SK-N-SH (cell line): ENCODE results near the gene CRIP3. TPM values are rescaled to one million over a fixed set of nuclear protein-coding genes. Genes with fewer than 3 reads are reported as not detected.

Experiments
- CTCF ChIA-PET: fragments of 300-600, 350-600 bp; formaldehyde crosslinking; extraction: SDS; loops from one replicate; lab custom pipeline; 2021; lab: Yijun Ruan, JAX
- POLR2A ChIA-PET: fragments of 350-600 bp; sonication (Branson Sonifier 250); formaldehyde crosslinking; extraction: SDS; loops from one replicate; lab custom pipeline; 2020; ENCODE audit warnings: antibody characterized with exemption, inconsistent platforms; lab: Yijun Ruan, JAX
- DNase-seq: peaks from one replicate; pipeline ENCODE4 v3.0.0; 2012
- H2AFZ ChIP-seq: fragments of 200-600 bp; sonication (generic); 2 replicates; pipeline ENCODE4 v1.8.1; 2016; ENCODE audit warnings: antibody characterized with exemption, mild to moderate bottlenecking, low read depth
- H3F3A ChIP-seq: fragments of 200-600 bp; sonication (generic); replicated peaks from 2 replicates; pipeline ENCODE3; 2016; ENCODE audit warnings: antibody characterized with exemption, mild to moderate bottlenecking; ENCODE audit not compliant: insufficient read depth
- H3K27ac ChIP-seq, 2 experiments: fragments of 200-500 bp in 1 of 2; fragments of 200-600 bp in 1 of 2; sonication (Bioruptor generic) in 1 of 2; sonication (generic), shearing (Covaris generic) in 1 of 2; 2 replicates each; pipeline versions ENCODE4 v1.5.1 to v1.6.1; 2014 to 2016; ENCODE audit warnings: low read depth in 2 of 2, inconsistent platforms in 1 of 2, low read length in 1 of 2, mild to moderate bottlenecking in 1 of 2, mixed read lengths in 1 of 2
- H3K27me3 ChIP-seq: fragments of 200-600 bp; sonication (generic), shearing (Covaris generic); 2 replicates; pipeline ENCODE4 v1.6.1; 2016; ENCODE audit warnings: mixed run types; ENCODE audit not compliant: insufficient read depth
- H3K36me3 ChIP-seq, 2 experiments: fragments of 200-500 bp in 1 of 2; fragments of 200-600 bp in 1 of 2; sonication (Bioruptor generic) in 1 of 2; sonication (generic) in 1 of 2; replicated peaks in 1 of 2; 2 replicates each; pipeline versions ENCODE3 to v1.5.1; 2014 to 2016; ENCODE audit warnings: low read length in 1 of 2, mild to moderate bottlenecking in 1 of 2; ENCODE audit not compliant: insufficient read depth in 2 of 2, control insufficient read depth in 1 of 2
- H3K4me1 ChIP-seq, 2 experiments: fragments of 200-500 bp in 1 of 2; fragments of 200-600 bp in 1 of 2; sonication (Bioruptor generic) in 1 of 2; sonication (generic), shearing (Covaris generic) in 1 of 2; 2 replicates each; pipeline versions ENCODE4 v1.5.1 to v1.6.1; 2014 to 2016; ENCODE audit warnings: low read depth in 1 of 2, low read length in 1 of 2, mixed run types in 1 of 2; ENCODE audit not compliant: insufficient read depth in 2 of 2, control insufficient read depth in 1 of 2
- H3K4me2 ChIP-seq: fragments of 200-600 bp; sonication (generic), shearing (Covaris generic); 2 replicates; pipeline ENCODE4 v1.6.1; 2017; ENCODE audit warnings: mixed run types
- H3K4me3 ChIP-seq, 2 experiments: fragments of 200-500 bp in 1 of 2; fragments of 200-600 bp in 1 of 2; sonication (Bioruptor generic) in 1 of 2; sonication (generic), shearing (Covaris generic) in 1 of 2; 2 replicates each; pipeline versions ENCODE4 v1.5.1 to v1.8.1; 2014 to 2016; ENCODE audit warnings: low read depth in 2 of 2, inconsistent platforms in 1 of 2, low read length in 1 of 2, mild to moderate bottlenecking in 1 of 2, mixed read lengths in 1 of 2, moderate library complexity in 1 of 2
- H3K79me2 ChIP-seq: fragments of 200-600 bp; sonication (generic); 2 replicates; pipeline ENCODE4 v1.8.1; 2017; ENCODE audit warnings: mild to moderate bottlenecking; ENCODE audit not compliant: insufficient read depth
- H3K9ac ChIP-seq: fragments of 200-600 bp; sonication (generic); 2 replicates; pipeline ENCODE4 v1.6.1; 2017; ENCODE audit warnings: mixed run types
- H3K9me2 ChIP-seq: fragments of 200-600 bp; sonication (generic); 2 replicates; pipeline ENCODE4 v1.6.1; 2017; ENCODE audit warnings: mixed run types
- H3K9me3 ChIP-seq: fragments of 200-600 bp; sonication (generic); 2 replicates; pipeline ENCODE4 v1.6.1; 2017; ENCODE audit warnings: mixed run types, mild to moderate bottlenecking, moderate library complexity
- H4K20me1 ChIP-seq: fragments of 200-600 bp; sonication (generic); 2 replicates; pipeline ENCODE4 v1.6.1; 2017; ENCODE audit warnings: mild to moderate bottlenecking, mixed run types; ENCODE audit not compliant: insufficient read depth
- CHD2 ChIP-seq: fragments of 150-350 bp; IDR thresholded peaks from 2 replicates; pipeline ENCODE4 v1.6.1; 2018; ENCODE audit warnings: low read length; ENCODE audit not compliant: partially characterized antibody
- CTCF ChIP-seq: fragments of 200-600 bp; sonication (generic); IDR thresholded peaks from 2 replicates; pipeline ENCODE4 v1.6.1; 2017; ENCODE audit warnings: antibody characterized with exemption, mild to moderate bottlenecking, moderate library complexity
- ELF1 ChIP-seq: IDR thresholded peaks from 2 replicates; pipeline ENCODE4 v1.4.0; 2012
- FOSL2 ChIP-seq: IDR thresholded peaks from 2 replicates; pipeline ENCODE4 v1.4.0; 2012; ENCODE audit warnings: low read depth, mild to moderate bottlenecking, moderate library complexity, borderline replicate concordance
- FOXJ3 ChIP-seq: sonication (generic); formaldehyde crosslinking; IDR thresholded peaks from 2 replicates; pipeline ENCODE4 v1.5.1; 2020; ENCODE audit warnings: mild to moderate bottlenecking, missing genetic modification reagents
- FOXM1 ChIP-seq: IDR thresholded peaks from 2 replicates; pipeline ENCODE4 v1.4.0; 2012; ENCODE audit warnings: low read depth, mild to moderate bottlenecking
- GABPA ChIP-seq: IDR thresholded peaks from 2 replicates; pipeline ENCODE4 v1.4.0; 2012; ENCODE audit warnings: low read depth, mild to moderate bottlenecking
- GATA2 ChIP-seq: sonication (generic); formaldehyde crosslinking; IDR thresholded peaks from 2 replicates; pipeline ENCODE4 v1.5.0; 2020; ENCODE audit warnings: mild to moderate bottlenecking, missing genetic modification reagents
- MAX ChIP-seq: IDR thresholded peaks from 2 replicates; pipeline ENCODE4 v1.4.0; 2012; ENCODE audit warnings: low read depth
- MEF2A ChIP-seq: IDR thresholded peaks from 2 replicates; pipeline ENCODE4 v1.4.0; 2012; ENCODE audit warnings: low read depth, borderline replicate concordance
- MXI1 ChIP-seq: IDR thresholded peaks from 2 replicates; pipeline ENCODE4 v1.6.1; 2012; ENCODE audit warnings: mild to moderate bottlenecking, low read depth, low read length, improper control_type of control experiment
- POLR2AphosphoS5 ChIP-seq: IDR thresholded peaks from 2 replicates; pipeline ENCODE4 v1.6.1; 2012; ENCODE audit warnings: low read depth, low read length
- RAD21 ChIP-seq: IDR thresholded peaks from 2 replicates; pipeline ENCODE4 v1.6.1; 2012; ENCODE audit warnings: mild to moderate bottlenecking, low read length
- RCOR1 ChIP-seq: fragments of 150-350 bp; IDR thresholded peaks from 2 replicates; pipeline ENCODE4 v1.6.1; 2017; ENCODE audit warnings: antibody characterized with exemption, low read length
- RFX5 ChIP-seq: IDR thresholded peaks from 2 replicates; pipeline ENCODE4 v1.6.1; 2012; ENCODE audit warnings: mild to moderate bottlenecking, improper control_type of control experiment, low read length
- RXRA ChIP-seq: IDR thresholded peaks from 2 replicates; pipeline ENCODE4 v1.4.0; 2012; ENCODE audit warnings: low read depth, mild to moderate bottlenecking, borderline replicate concordance
- SIN3A ChIP-seq: IDR thresholded peaks from 2 replicates; pipeline ENCODE4 v1.6.1; 2012; ENCODE audit warnings: low read depth, mild to moderate bottlenecking, low read length, moderate library complexity, borderline replicate concordance
- TAF1 ChIP-seq: IDR thresholded peaks from 2 replicates; pipeline ENCODE4 v1.6.1; 2012; ENCODE audit warnings: low read depth, mild to moderate bottlenecking, low read length, moderate library complexity, borderline replicate concordance
- TEAD4 ChIP-seq: IDR thresholded peaks from 2 replicates; pipeline ENCODE4 v1.4.0; 2012; ENCODE audit warnings: mild to moderate bottlenecking, borderline replicate concordance; ENCODE audit not compliant: insufficient read depth
- USF1 ChIP-seq: IDR thresholded peaks from 2 replicates; pipeline ENCODE4 v1.4.0; 2012; ENCODE audit warnings: low read depth, borderline replicate concordance
- ZBTB33 ChIP-seq: IDR thresholded peaks from 2 replicates; pipeline ENCODE4 v1.4.0; 2012; ENCODE audit warnings: low read depth, borderline replicate concordance
- WGBS: methylation state at CpG from one replicate; pipeline ENCODE4 v1.1.6; 2017; ENCODE audit warnings: low lambda C conversion rate; 5-methylcytosine and 5-hydroxymethylcytosine counted together
- polyA plus RNA-seq, 3 experiments: library from polyadenylated mRNA; depleted of rRNA; stranded (reverse); fragments of >200 nt; gene quantifications; 2 replicates each; pipeline ENCODE4 v1.2.3, GENCODE V29; 2012

The CRIP3 gene
- polyA plus RNA-seq, 1 of the 3 experiments (the other 2 are of a cell fraction), result not detected

GRCh38 chr6:43339168-43339567, 30.5 kb upstream of the CRIP3 start:
- no peak overlapping the region for H2AFZ ChIP-seq
- H3K4me1 ChIP-seq, result no peaks in the 10 kb centered on the region
- WGBS, result 89% methylated on average over 3 of the region's 4 CpGs
- ChIA-PET POLR2A (no interaction called here), CTCF (interaction anchor here (1.5 to 1.7 kb wide), 2 partner anchors 25 to 110 kb away, joined by 3 to 4 read pairs; partner anchors contain the start of gene DNPH1)
- no peak overlapping the region for H3K9ac ChIP-seq
- no peaks in the 10 kb centered on the region for H3K79me2 ChIP-seq
- no peak overlapping the region for H3K4me3 ChIP-seq
- H3K4me2 ChIP-seq, result no peak overlapping the region
- peaks cover 2% of the 10 kb centered on the region for H3F3A ChIP-seq
- H4K20me1 ChIP-seq, result no peaks in the 10 kb centered on the region
- H3K27ac ChIP-seq, result no peak overlapping the region
- TF ChIP-seq RXRA (no peak), GATA2 (no peak), MXI1 (no peak), SIN3A (no peak), RFX5 (no peak), RCOR1 (no peak), FOXM1 (no peak), ELF1 (no peak), CHD2 (no peak), CTCF (no peak), TAF1 (no peak), GABPA (no peak), FOSL2 (no peak)
- no peaks in the 10 kb centered on the region for H3K9me2 ChIP-seq
- peaks cover 52 to 68% of the 10 kb centered on the region in 2 experiments for H3K36me3 ChIP-seq
- no peak for DNase-seq
- H3K27me3 ChIP-seq, result no peaks in the 10 kb centered on the region
- H3K9me3 ChIP-seq, result no peaks in the 10 kb centered on the region

- H3F3A ChIP-seq, result peaks cover 6% of the 10 kb centered on the region
- no peak for DNase-seq
- H3K27me3 ChIP-seq, result no peaks in the 10 kb centered on the region
- no peak overlapping the region for H3K4me3 ChIP-seq
- H3K9me2 ChIP-seq, result no peaks in the 10 kb centered on the region
- H3K4me2 ChIP-seq, result no peak overlapping the region
- no peaks in the 10 kb centered on the region for H3K79me2 ChIP-seq
- no peak overlapping the region for H3K9ac ChIP-seq
- no peaks in the 10 kb centered on the region for H3K4me1 ChIP-seq
- H3K27ac ChIP-seq, result no peak overlapping the region
- H2AFZ ChIP-seq, result no peak overlapping the region
- POLR2A ChIA-PET, result no interaction called here
- no peak for TF ChIP-seq GABPA
- no peak for TF ChIP-seq RAD21
- no peak for TF ChIP-seq FOXJ3 (CRISPR knock-in tag)
- TF ChIP-seq TEAD4, result no peak
- no peak for TF ChIP-seq RCOR1
- no peak for TF ChIP-seq CTCF
- TF ChIP-seq ZBTB33, result no peak
- no peak for TF ChIP-seq FOXM1
- no peak for TF ChIP-seq USF1
- TF ChIP-seq MEF2A, result no peak
- TF ChIP-seq POLR2AphosphoS5, result no peak
- no peak for TF ChIP-seq CHD2
- no peak for TF ChIP-seq MAX
- peaks cover 45 to 63% of the 10 kb centered on the region in 2 experiments for H3K36me3 ChIP-seq
- H3K9me3 ChIP-seq, result no peaks in the 10 kb centered on the region
- no peaks in the 10 kb centered on the region for H4K20me1 ChIP-seq
- CTCF ChIA-PET, result interaction anchor here (1.5 to 1.7 kb wide), 2 partner anchors 24 to 109 kb away, joined by 3 to 4 read pairs; partner anchors contain the start of gene DNPH1
Measured at GRCh38 chr6:43338243-43338642, 29.6 kb upstream of the CRIP3 start.
